HG02759 (cell line): ENCODE measurements around the gene GRM4.

ENCODE experiments used
- ATAC-seq: cut with Tn5 transposase; IDR thresholded peaks from one replicate; pipeline ENCODE4 v1.9.1; 2021; ENCODE audit warnings: mild to moderate bottlenecking, moderate library complexity; ENCODE audit not compliant: unreplicated experiment

The GRM4 gene

GRCh38 chr6:33999567-33999966 is 146.3 kb downstream of the GRM4 start:
- ATAC-seq: no peak

DNA sequence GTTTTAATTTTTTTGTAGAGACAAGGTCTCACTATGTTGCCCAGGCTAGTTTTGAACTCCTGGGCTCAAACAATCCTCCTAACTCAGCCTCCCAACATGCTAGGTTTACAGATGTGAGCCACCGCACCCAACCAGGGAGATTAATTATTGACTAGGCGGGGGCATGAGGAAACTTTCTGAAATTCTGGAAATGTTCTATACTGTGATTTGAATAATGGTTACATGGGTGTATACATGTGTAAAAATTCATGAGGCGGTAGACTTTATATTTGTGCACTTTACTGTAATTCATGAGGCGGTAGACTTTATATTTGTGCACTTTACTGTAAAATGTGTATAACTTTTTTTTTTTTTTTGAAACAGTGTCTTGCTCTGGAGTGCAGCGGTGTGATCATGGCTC is 147.2 kb downstream of the GRM4 start:
- no peak for ATAC-seq

- no peak for ATAC-seq
Observed at GRCh38 chr6:33997265-33997664, 148.6 kb downstream of the GRM4 start.

- no peak for ATAC-seq
Observed at GRCh38 chr6:33996120-33996475, 149.8 kb downstream of the GRM4 start.

DNA sequence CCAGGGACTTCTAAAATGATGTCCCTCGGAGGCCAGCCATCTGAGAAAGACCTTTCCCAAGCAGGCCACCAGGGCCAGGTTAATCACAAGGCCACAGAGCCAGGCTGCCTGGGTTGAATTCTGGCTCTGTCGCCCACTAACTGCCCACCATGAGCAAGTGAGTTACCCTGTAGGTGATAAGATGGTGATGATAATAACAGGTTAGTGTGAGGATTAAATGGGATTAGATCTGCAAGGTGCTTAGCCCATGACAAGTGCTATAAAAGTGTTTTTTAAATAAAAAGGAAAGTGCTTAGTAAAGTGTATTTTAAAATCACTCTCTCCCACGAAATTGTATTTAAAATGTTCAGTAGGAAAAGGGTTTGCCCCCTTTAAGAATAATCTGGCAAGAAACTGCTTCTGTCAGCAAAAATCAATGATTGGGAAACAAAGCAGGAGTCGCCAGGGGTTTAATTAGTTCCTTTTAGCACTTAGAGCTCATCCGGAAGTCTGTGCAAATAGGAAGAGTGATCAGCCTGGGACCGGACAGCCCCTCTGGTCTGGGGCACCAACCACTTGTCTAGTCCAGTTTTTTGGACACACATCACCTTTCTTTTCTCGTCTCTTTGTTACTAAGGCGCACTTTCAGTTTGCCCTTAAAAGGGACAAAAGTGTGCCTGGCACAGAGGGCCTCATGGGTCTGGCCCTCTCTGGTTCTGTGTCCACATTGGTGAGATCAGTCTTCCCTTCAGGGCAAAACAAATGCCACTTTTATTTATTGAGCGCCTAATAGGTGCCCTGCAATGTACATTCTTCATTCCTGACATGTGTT is 150.4 kb downstream of the GRM4 start:
- ATAC-seq: no peak

- ATAC-seq: no peak
Observed at GRCh38 chr6:33994472-33995308, 151.2 kb downstream of the GRM4 start.

DNA sequence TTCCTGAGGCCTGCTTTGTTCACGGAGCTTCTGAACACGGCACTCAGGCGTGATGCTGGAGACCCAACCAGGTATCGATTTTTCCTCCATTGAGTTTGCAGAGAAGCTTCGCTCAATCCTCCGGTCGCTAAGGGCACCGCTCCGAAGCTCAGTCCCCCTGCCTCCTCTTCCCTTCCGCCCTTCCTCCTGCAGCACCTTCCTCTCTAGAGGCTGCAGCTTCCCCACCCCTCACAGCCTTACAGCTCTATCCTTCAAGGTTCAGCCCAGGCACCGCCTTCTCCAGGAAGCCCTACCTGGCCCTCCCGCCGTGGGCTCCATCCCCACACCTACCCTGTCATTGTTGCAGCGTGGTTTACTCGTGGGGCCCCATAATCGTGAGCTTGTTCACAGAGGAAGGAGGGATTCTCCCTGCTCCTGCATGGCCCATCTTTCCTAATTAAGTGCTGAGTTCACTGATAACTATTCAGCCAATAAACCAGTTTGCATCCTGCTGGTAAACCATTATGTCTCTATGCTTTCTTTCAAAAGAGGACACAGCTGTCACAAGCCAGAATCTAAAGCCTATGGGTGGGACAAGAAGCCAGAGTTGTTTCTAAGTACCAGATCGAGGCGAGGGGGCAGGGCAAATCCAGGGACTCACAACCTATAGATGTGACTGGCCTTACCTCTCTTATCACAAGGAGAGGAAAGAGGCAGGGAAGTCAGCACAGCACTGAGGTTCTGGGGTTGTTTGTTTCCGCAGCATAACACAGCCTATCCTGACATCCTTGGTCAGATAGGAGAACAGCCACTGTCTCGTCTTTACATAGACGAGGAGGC is 152.0 kb downstream of the GRM4 start:
- ATAC-seq: no peak

GRCh38 chr6:33993091-33993490 is 152.8 kb downstream of the GRM4 start:
- ATAC-seq: no peak

GRCh38 chr6:33992191-33992590 is 153.7 kb downstream of the GRM4 start:
- no peak for ATAC-seq

- no peak for ATAC-seq
Observed at GRCh38 chr6:33991610-33992009, 154.3 kb downstream of the GRM4 start.

- no peak for ATAC-seq
Observed at GRCh38 chr6:33990061-33990541, 155.8 kb downstream of the GRM4 start.

DNA sequence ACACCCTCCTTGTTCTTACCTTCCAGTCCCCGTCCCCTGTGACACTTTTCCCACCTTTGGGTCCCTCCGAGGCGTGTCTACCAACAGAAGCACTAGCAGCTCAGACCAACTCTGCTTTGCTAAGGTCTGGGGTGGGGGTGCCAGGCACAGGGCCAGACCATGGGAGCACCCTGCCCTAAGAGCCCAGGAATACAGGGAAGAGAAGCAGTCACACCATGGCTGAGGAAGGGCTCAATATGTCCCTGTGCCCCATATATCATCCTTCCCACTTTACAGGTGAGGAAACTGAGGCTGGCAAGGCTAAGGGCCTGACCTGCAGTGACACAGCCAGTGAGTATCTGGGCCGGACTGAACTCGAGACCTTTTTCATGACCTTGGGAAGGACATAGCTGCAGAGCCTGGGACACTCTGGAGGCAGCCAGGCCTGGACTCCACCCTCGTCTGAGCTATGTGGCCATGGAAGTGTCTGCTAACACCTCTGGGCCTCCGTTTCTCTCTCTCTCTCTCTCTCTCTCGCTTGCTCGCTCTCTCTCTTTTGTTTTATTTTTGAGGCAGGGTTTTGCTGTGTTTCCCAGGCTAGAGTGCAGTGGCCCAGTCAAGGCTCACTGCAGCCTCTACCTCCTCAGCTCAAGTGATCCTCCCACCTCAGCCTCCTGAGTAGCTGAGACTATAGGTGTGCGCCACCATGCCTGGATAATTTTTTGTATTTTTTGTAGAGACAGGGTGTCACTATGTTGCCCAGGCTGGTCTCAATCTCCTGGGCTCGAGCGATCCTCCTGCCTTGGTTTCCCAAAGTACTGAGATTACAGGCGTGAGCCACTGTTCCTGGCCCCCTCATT is 156.7 kb downstream of the GRM4 start:
- ATAC-seq: no peak

DNA sequence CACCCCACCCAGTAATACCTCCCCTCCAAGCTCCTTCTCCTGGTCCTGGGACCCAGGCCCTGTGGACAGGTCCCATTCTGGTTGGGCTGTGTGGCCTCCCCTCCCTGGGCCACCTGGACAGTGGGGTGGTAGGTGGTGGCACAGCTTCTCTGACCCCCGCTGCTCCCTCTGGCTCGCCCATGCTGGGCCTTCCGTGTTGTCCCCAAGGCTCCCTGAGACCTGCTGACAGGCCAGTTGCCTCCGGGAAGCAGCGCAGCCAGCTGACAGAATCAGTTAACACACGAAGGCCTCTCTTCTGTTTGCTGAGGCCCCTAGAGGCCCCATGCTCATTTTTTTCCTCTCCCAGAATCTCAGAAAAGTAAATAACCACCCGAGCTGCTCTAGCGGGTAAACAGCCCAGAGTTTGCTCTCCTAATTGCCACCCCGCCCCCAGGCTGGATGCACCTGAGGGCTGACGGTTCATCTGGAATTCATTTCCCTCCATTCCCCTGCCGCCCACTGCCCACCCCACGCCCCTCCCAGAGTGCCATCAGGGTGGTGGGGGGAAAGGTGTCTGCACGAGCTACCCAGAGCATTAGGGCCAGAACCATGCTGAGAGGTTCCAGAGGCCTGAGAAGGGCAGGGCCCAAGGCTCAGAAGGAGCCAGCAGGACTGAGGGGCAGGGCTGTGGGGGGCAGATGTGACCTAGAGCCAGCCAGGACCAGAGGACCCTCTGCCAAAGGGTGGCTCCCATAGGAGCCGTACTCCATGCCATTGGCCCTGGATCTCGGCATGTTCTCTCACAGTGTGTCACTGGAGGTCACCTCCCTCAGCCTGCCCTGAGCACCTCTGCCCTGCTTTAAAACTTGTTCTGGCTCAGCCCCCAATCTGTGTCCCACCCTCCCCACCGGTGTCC is 157.5 kb downstream of the GRM4 start:
- ATAC-seq: no peak

- ATAC-seq: no peak
Observed at GRCh38 chr6:33987531-33988021, 158.3 kb downstream of the GRM4 start.

- ATAC-seq: no peak
Observed at GRCh38 chr6:33985947-33986346, 159.9 kb downstream of the GRM4 start.

DNA sequence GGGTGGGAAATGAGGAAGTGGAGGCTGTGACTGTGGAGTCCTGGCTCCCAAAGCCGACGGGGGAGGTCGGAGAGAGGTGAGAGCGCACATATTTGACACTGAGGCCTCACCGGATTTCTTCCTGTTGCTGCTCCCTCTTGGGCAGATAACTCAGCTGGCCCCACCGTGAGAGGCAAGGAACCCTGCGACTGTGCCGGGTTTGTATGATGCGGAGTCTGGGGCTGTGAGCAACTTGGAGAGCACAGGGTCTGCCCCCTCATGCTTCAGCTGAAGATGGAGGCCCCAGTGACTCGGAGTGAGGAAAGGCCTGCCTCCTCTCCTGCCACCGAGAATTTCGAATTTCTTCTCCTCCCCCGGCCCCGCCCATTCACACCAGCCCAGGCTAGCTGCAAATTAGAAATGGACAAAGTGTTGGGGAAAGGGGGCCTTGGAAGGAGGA is 160.6 kb downstream of the GRM4 start:
- no peak for ATAC-seq

GRCh38 chr6:33984466-33985312 is 161.2 kb downstream of the GRM4 start:
- no peak for ATAC-seq
